ENCODE measurements around the gene CARHSP1. TPM values are rescaled to one million over a fixed set of nuclear protein-coding genes. Genes with fewer than 3 reads are reported as not detected.

The CARHSP1 gene
- total and polyA plus RNA-seq, 12 donors = 87.6 to 314 (median 194) TPM

DNA sequence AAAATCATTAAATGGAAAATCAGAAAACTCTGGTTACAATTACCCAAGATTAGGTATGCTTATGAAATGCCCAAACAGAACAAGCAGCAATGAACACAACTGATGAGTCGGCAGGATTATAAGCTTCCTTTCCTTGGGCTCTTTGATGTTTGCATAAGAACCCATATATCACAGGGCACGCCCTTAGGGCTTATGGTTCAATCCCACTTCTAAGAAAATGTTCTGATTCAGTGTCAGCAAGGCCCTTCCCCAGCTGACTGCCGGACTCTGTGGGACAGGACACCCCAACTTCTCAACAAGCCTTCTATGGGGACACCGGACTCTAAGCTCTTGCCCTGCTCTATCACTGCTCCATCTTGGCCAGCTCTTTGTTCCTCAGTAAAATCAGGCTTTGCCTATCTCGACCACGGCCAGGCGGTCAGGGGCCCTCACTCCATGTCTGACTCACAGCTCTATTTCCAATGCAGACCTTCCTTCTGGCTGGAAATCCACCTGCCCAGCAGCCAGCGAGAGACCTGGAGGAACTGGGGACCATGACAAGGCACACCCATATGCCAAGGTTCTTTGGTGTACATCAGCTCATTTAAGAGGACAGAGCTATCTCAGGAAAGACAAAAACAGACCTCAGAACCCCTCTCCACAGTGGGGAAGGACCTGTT lies 40.1 kb upstream of the CARHSP1 start:
- Histone ChIP-seq H3K9me3 (replicated peaks in 1 of 3) (no peaks in the 10 kb centered on the region), H3K36me3 (replicated peaks in 1 of 2) (peaks cover 0 to 85% of the 10 kb centered on the region in 2 donors), H3K27me3 (no peaks in the 10 kb centered on the region), H3K4me1 (replicated peaks in 1 of 2) (peaks cover 0 to 15% of the 10 kb centered on the region in 2 donors), H3K27ac (no peak overlapping the region), H3K4me3 (no peak overlapping the region)
- peak in 1 of 7 donors; percentile 15 for DNase-seq
- no peak for TF ChIP-seq POLR2A (IDR thresholded peaks at IDR 0.05)
- TF ChIP-seq CTCF (IDR thresholded peaks at IDR 0.05) = no peak
- intact Hi-C loops (cut with DNase I) = no loop called here
- 78 to 85% (median 84%) methylated on average over 8 of the region's 8 CpGs for WGBS, 4 donors

DNA sequence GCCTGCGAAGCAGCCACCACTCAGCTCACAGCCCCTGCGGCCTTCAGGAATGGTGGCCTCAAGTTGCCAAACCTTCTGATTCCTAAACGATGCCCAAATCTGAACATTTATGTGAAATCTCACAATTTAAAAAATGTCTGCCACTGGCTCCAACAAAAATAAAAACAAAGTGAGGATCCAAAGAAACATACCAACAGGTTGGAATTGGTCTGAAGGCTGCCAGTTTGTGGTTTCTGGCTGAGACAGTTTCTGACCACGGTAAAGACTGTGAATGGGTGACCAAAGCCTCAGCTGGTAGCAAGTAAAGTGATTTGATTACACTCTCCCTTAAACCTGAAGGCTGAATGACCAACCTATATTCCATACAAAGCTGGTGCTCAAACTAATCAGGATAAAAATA lies 38.3 kb upstream of the CARHSP1 start:
- WGBS, 4 donors = 72 to 81% (median 77%) methylated on average over 4 of the region's 4 CpGs
- Histone ChIP-seq H3K36me3 (replicated peaks in 1 of 2) (peaks cover 0 to 98% of the 10 kb centered on the region in 2 donors), H3K4me1 (replicated peaks in 1 of 2) (peaks cover 0 to 15% of the 10 kb centered on the region in 2 donors), H3K27ac (no peak overlapping the region), H3K9me3 (replicated peaks in 1 of 3) (no peaks in the 10 kb centered on the region), H3K4me3 (no peak overlapping the region), H3K27me3 (no peaks in the 10 kb centered on the region)
- DNase-seq = no peak
- intact Hi-C loops (cut with DNase I) = no loop called here
- TF ChIP-seq POLR2A (IDR thresholded peaks at IDR 0.05) (no peak), CTCF (IDR thresholded peaks at IDR 0.05) (no peak)

DNA sequence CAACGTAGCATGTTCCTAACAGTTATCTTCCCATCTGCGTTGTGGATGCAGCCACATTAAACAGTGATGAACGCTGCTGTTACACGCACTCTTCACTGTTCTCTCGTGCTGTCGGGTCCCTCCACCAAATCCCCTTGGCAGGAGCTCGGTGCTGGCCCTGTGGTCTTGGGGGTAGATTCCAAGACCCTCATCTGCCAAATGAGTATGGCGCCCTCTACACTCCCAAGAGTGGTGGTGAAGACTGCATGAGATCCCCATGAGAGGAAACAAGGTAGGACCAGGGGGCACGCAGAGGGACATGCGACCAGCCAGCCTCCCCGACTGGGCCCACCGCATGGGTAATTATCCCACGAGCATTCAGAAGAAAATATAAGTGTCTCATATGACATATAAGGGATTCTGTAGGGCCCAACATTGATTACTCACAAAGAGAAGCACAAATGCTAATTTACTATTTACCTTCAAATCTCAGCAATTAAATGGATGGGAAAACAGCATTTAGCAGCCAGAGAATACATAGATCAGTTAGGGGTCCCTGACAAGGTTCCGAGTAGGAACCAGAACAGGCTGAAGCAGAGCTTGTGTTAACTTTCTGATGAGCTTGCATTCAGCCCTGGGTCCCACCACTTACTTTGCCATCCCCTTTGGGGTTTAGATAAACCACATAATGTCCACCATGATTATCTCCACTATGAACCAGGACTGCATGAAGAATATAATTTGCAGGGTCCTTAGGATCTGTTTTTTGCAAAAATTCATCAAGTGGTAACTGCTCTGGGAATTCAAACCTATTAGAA lies 37.2 kb upstream of the CARHSP1 start:
- Histone ChIP-seq H3K9me3 (replicated peaks in 1 of 3) (no peaks in the 10 kb centered on the region), H3K4me1 (replicated peaks in 1 of 2) (peaks cover 0 to 15% of the 10 kb centered on the region in 2 donors)

More for the DNA sequence above, 37.2 kb upstream of the CARHSP1 start:
- intact Hi-C loops (cut with DNase I) = no loop called here
- H3K4me3 ChIP-seq = no peak overlapping the region
- TF ChIP-seq POLR2A (IDR thresholded peaks at IDR 0.05) = no peak
- no peak for TF ChIP-seq CTCF (IDR thresholded peaks at IDR 0.05)
- no peaks in the 10 kb centered on the region for H3K27me3 ChIP-seq
- WGBS, 4 donors = 87 to 89% (median 88%) methylated on average over 14 of the region's 14 CpGs
- no peak overlapping the region for H3K27ac ChIP-seq
- DNase-seq = no peak
- peaks cover 0 to 98% of the 10 kb centered on the region in 2 donors for H3K36me3 ChIP-seq (replicated peaks in 1 of 2)
